ENCODE results near the gene PRKAG2.

Gene PRKAG2

GRCh38 chr7:151629713-151630272 is 247.1 kb downstream of the PRKAG2 start:
- no peak for DNase-seq

- DNase-seq, result no peak
These were observed 247.9 kb downstream of the PRKAG2 start for GRCh38 chr7:151628846-151629604.

- peak in 1 of 2 experiments; percentile 28 for DNase-seq
These were observed 250.3 kb downstream of the PRKAG2 start for GRCh38 chr7:151626422-151627115.

- no peak for DNase-seq
These were observed 251.3 kb downstream of the PRKAG2 start for GRCh38 chr7:151625606-151626005.

- DNase-seq, result no peak
These were observed 252.5 kb downstream of the PRKAG2 start for GRCh38 chr7:151624246-151624928.

- DNase-seq, result no peak
These were observed 253.1 kb downstream of the PRKAG2 start for GRCh38 chr7:151623766-151624165.

- DNase-seq, result no peak
These were observed 255.0 kb downstream of the PRKAG2 start for GRCh38 chr7:151621961-151622360.

GRCh38 chr7:151616443-151617213 is 260.3 kb downstream of the PRKAG2 start:
- DNase-seq, result no peak

- DNase-seq, result no peak
These were observed 261.1 kb downstream of the PRKAG2 start for GRCh38 chr7:151615784-151616183.

- no peak for DNase-seq
These were observed 261.9 kb downstream of the PRKAG2 start for GRCh38 chr7:151615058-151615457.

- DNase-seq, result no peak
These were observed 262.9 kb downstream of the PRKAG2 start for GRCh38 chr7:151614019-151614418.

GRCh38 chr7:151611878-151612277 is 265.0 kb downstream of the PRKAG2 start:
- no peak for DNase-seq

- no peak for DNase-seq
These were observed 265.9 kb downstream of the PRKAG2 start for GRCh38 chr7:151611041-151611440.

GRCh38 chr7:151608031-151608551 is 268.8 kb downstream of the PRKAG2 start:
- DNase-seq, result no peak

- DNase-seq, result no peak
These were observed 269.4 kb downstream of the PRKAG2 start for GRCh38 chr7:151607464-151607867.

- DNase-seq, result no peak
These were observed 273.0 kb downstream of the PRKAG2 start for GRCh38 chr7:151603951-151604350.

GRCh38 chr7:151601521-151602305 is 275.2 kb downstream of the PRKAG2 start:
- no peak for DNase-seq

- no peak for DNase-seq
These were observed 276.6 kb downstream of the PRKAG2 start for GRCh38 chr7:151600331-151600730.

- DNase-seq, result no peak
These were observed 277.3 kb downstream of the PRKAG2 start for GRCh38 chr7:151599401-151600227.
